G401 (cell line): ENCODE data around the gene YPEL1. TPM values are rescaled to one million over a fixed set of nuclear protein-coding genes. Genes with fewer than 3 reads are reported as not detected.

ENCODE experiments used
- total RNA-seq: library from RNA; depleted of rRNA; stranded (reverse); fragments of >200 nt; shearing (Covaris generic); gene quantifications from 2 replicates; pipeline ENCODE4 v1.2.3, GENCODE V29; 2014; rRNA removed

Gene YPEL1
- total RNA-seq, 1 experiment from 2014 or later = 0.14 TPM

Other genes with a start within 250 kb of the YPEL1 start
- gene RIMBP3C, start 184.3 kb downstream of the YPEL1 start, total RNA-seq = 0.47 and 0.49 TPM in 2 replicates
- gene UBE2L3, start 168.1 kb downstream of the YPEL1 start, total RNA-seq = 46.6 and 58.0 TPM in 2 replicates
- 71.7 and 80.6 TPM in 2 replicates for gene YDJC, start 105.8 kb downstream of the YPEL1 start, total RNA-seq
- not detected in 2 replicates for gene CCDC116, start 103.0 kb downstream of the YPEL1 start, total RNA-seq
- 39.7 and 49.4 TPM in 2 replicates for gene SDF2L1, start 93.5 kb downstream of the YPEL1 start, total RNA-seq
- gene PPIL2, start 69.8 kb downstream of the YPEL1 start, total RNA-seq = 20.5 and 24.0 TPM in 2 replicates
- gene MAPK1, start 131.9 kb upstream of the YPEL1 start, total RNA-seq = 43.7 and 48.3 TPM in 2 replicates
- gene PPM1F, start 217.1 kb upstream of the YPEL1 start, total RNA-seq = 34.6 and 45.2 TPM in 2 replicates
- gene TOP3B, start 247.0 kb upstream of the YPEL1 start, total RNA-seq = 20.4 and 24.8 TPM in 2 replicates